GM12872 (cell line): ENCODE data around the gene CNN2.

ENCODE experiments used
- CTCF ChIP-seq: IDR thresholded peaks from 3 replicates; pipeline ENCODE4 v1.5.1; 2011; ENCODE audit warnings: low read depth, mild to moderate bottlenecking, low read length, moderate library complexity; ENCODE audit not compliant: insufficient read depth

CNN2 gene

GRCh38 chr19:998064-998463 lies 28.3 kb upstream of the CNN2 start:
- TF ChIP-seq CTCF, result no peak

GRCh38 chr19:999379-999719 lies 27.1 kb upstream of the CNN2 start:
- TF ChIP-seq CTCF, result no peak

GRCh38 chr19:1000095-1000494 lies 26.3 kb upstream of the CNN2 start, which contains the start of gene GRIN3B:
TSS of gene GRIN3B (plus strand) at chr19:1000419. CDS start at chr19:1000438, 19 bp downstream.
- TF ChIP-seq CTCF, result peak; percentile 61

GRCh38 chr19:1000591-1001537 lies 25.5 kb upstream of the CNN2 start:
- no peak for TF ChIP-seq CTCF

GRCh38 chr19:1001538-1002166 lies 24.8 kb upstream of the CNN2 start:
- TF ChIP-seq CTCF, result peak; percentile 90

GRCh38 chr19:1002600-1002999 lies 23.8 kb upstream of the CNN2 start:
- no peak for TF ChIP-seq CTCF

GRCh38 chr19:1003283-1003682 lies 23.1 kb upstream of the CNN2 start:
- TF ChIP-seq CTCF, result no peak
